ENCODE data around the gene GCM1.

- TF ChIP-seq CTCF (IDR thresholded peaks at IDR 0.05; ENCODE audit: low read depth, low read length, poor library complexity, severe bottlenecking) (no peak), EZH2phosphoT487 (IDR thresholded peaks at IDR 0.05; ENCODE audit: borderline replicate concordance, low read length) (no peak)
Observed at GRCh38 chr6:53192682-53193188, 44.1 kb upstream of the GCM1 start.
